Dendritic cell treated with granulocyte-macrophage colony-stimulating factor and Interleukin-4, amounts not matched to agents 40 ng/mL and 50 ng/mL, for 4 days (primary cell): ENCODE results near the gene DLX2.
"Not testable (repeated sequence)": the region's sequence is repeated elsewhere in the genome, so short reads cannot be mapped to it uniquely, and the experiment has no call there.

ENCODE experiments used
- H3K27ac Mint-ChIP-seq: one replicate; pipeline ENCODE4 v1.8.0; 2022; ENCODE audit warnings: mild to moderate bottlenecking, mixed read lengths
- H3K27me3 Mint-ChIP-seq: one replicate; pipeline ENCODE4 v1.8.0; 2022; ENCODE audit warnings: mild to moderate bottlenecking, mixed read lengths
- H3K36me3 Mint-ChIP-seq: one replicate; pipeline ENCODE4 v1.8.0; 2022; ENCODE audit warnings: low read depth, mixed read lengths
- H3K4me1 Mint-ChIP-seq: one replicate; pipeline ENCODE4 v1.8.0; 2022; ENCODE audit warnings: low read depth, mixed read lengths
- H3K4me3 Mint-ChIP-seq: one replicate; pipeline ENCODE4 v1.8.0; 2022; ENCODE audit warnings: mild to moderate bottlenecking, moderate library complexity, mixed read lengths
- H3K9me3 Mint-ChIP-seq: one replicate; pipeline ENCODE4 v1.8.0; 2022; ENCODE audit warnings: mixed read lengths
- intact Hi-C: fragments of 100-400 bp; cut with micrococcal nuclease; formaldehyde crosslinking; loops from one replicate; pipeline ENCODE4 v1.15.0; 2022

Gene DLX2

DNA sequence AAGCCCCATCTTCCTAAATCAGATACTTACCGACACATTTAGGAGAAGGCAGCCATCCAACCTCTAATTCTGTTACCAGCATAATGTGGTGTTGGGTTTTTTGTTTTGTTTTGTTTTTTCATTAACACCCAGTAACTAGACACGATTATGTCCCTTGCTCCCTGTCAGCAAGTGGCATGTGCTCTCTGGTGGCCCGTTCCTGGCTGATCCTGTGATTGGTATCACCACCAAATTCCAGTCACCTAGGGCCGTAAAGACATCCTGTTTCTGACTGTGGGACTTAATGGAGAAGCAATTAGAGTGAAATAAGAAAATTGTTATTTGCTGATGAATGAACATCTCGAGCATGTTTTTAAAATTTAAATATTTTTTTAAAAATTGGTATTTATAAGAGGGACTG lies 23.3 kb downstream of the DLX2 start:
- H3K27ac Mint-ChIP-seq = no peak overlapping the region
- H3K4me1 Mint-ChIP-seq = peaks cover 35% of the 10 kb centered on the region
- intact Hi-C loops = no loop called here
- H3K4me3 Mint-ChIP-seq = no peak overlapping the region
- H3K36me3 Mint-ChIP-seq = no peaks in the 10 kb centered on the region
- peaks cover 73% of the 10 kb centered on the region for H3K27me3 Mint-ChIP-seq
- no peaks in the 10 kb centered on the region for H3K9me3 Mint-ChIP-seq

DNA sequence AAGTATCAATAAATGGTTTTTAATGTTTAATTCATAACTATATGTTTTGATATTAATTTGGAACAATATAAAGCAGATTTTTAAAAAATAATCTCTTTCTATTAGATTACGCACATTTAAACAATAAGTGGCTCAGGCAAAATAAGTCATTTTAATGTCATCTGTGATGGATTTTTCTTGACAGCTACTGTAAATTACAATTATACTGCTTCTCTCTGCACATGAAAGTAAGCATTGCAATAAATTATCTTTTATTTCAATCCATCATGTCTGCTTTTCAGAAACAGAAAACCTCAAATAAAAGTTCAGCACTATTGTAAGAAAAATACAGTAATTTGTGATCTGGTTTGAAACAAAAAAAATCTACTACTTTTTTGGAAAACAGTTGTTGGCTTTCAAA lies 28.4 kb downstream of the DLX2 start:
- Mint-ChIP-seq H3K9me3 (no peaks in the 10 kb centered on the region), H3K27ac (no peak overlapping the region), H3K27me3 (peaks cover 23% of the 10 kb centered on the region), H3K4me1 (no peaks in the 10 kb centered on the region), H3K4me3 (no peak overlapping the region), H3K36me3 (no peaks in the 10 kb centered on the region)
- intact Hi-C loops = no loop called here

DNA sequence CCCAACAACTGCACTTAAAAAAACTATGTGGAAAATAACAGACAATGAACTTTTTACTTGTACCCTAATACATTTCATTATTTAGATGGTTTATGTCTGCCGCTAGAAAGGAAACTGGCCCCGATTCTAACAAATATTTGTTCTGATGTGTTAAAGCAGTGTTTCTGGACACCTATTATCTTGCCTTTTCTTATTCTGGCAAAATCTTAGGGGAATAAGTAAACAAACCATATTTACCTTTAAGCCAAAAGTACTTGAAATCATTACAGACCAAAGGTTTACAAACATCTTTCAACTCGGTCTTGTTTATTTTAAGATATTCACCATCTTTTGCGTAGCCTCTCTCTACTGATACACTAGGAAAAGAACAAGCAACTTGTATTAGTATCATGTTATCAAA lies 29.2 kb downstream of the DLX2 start:
- Mint-ChIP-seq H3K4me1 (no peaks in the 10 kb centered on the region), H3K36me3 (no peaks in the 10 kb centered on the region), H3K27me3 (peaks cover 15% of the 10 kb centered on the region), H3K27ac (no peak overlapping the region), H3K4me3 (no peak overlapping the region), H3K9me3 (no peaks in the 10 kb centered on the region)
- intact Hi-C loops = no loop called here

DNA sequence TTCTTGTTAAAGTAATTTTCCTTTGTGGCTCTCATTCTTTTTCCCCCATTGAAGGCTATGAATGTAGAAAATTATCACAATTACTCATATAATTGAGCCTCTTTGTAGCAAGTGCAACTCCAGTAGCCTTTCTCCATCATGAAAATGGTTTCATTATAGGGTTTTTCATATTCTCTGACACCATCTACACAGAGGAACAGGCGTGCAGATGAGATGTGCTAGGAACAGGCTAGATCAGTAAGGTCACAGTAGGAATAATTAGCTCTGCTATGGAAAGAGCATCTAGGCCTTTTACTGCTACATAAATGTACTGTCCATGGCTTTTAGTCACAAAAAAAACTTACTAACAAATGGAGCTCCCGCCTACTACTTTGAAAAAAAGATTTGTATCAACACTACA lies 30.0 kb downstream of the DLX2 start:
- Mint-ChIP-seq H3K4me3 (no peak overlapping the region), H3K9me3 (no peaks in the 10 kb centered on the region), H3K4me1 (no peaks in the 10 kb centered on the region), H3K27ac (no peak overlapping the region), H3K36me3 (no peaks in the 10 kb centered on the region), H3K27me3 (peaks cover 8% of the 10 kb centered on the region)
- intact Hi-C loops = no loop called here

DNA sequence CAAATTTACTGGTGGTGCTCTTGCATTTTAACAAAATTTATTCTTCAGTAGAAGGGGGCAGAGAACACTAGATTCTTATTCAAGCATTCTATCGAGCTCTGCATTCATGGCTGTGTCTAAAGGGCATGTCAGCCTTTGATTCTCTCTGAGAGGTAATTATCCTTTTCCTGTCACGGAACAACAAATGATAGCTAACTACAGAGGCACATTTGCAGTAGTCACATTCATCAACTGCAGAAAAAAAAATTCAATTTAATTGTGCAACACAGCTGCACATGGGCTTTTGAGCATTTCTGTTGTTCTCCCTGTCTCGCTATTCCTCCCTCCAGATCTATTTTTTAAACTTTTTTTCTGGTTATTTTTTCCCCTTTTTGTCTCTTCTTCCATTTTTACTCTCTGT lies 30.4 kb downstream of the DLX2 start:
- Mint-ChIP-seq H3K4me3 (no peak overlapping the region), H3K27ac (no peak overlapping the region), H3K27me3 (peaks cover 7% of the 10 kb centered on the region), H3K4me1 (no peaks in the 10 kb centered on the region), H3K9me3 (no peaks in the 10 kb centered on the region), H3K36me3 (no peaks in the 10 kb centered on the region)
- intact Hi-C loops = no loop called here

DNA sequence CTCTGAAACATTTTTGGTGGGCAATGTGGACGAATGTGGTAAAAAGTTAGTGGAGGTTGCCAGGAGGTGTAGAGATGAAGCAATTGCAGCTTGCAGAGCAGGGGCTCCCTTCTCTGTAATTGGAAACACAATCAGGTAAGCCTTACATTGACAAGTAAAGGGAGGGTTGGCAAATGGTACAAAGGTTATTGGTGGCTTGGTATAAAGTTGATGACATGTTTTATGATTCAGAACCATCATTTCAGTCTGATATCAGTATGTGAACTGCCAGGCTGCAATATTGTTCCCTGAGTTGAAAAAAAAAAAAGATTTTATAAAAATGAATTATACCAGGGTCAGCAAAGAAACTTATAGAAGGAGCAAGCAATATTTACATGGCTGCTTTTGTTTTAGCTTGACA lies 31.8 kb downstream of the DLX2 start:
- Mint-ChIP-seq H3K27ac (no peak overlapping the region), H3K9me3 (no peaks in the 10 kb centered on the region), H3K4me1 (no peaks in the 10 kb centered on the region), H3K36me3 (no peaks in the 10 kb centered on the region), H3K27me3 (peaks cover 2% of the 10 kb centered on the region), H3K4me3 (no peak overlapping the region)
- intact Hi-C loops = loop anchor here (1.0 kb wide), 1 partner anchor 10 kb away; no protein-coding TSS in a partner anchor

DNA sequence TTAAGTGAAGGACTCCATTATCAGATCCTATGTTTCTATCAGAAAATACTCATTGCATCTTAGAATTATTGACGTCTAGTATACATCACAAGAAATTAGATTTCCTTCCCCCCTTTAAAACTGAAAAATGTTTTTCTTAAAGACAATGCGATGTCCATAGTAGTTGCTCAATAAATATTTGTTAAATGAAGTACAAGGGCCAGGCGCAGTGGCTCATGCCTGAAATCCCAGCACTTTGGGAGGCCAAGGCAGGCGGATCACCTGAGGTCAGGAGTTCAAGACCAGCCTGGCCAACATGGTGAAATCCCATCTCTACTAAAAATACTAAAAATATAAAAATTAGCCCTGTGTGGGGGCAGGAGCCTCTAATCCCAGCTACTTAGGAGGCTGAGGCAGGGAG lies 34.8 kb downstream of the DLX2 start:
- intact Hi-C loops, H3K4me3 Mint-ChIP-seq, H3K9me3 Mint-ChIP-seq, H3K4me1 Mint-ChIP-seq, H3K27ac Mint-ChIP-seq, H3K27me3 Mint-ChIP-seq, H3K36me3 Mint-ChIP-seq: not testable (repeated sequence)

DNA sequence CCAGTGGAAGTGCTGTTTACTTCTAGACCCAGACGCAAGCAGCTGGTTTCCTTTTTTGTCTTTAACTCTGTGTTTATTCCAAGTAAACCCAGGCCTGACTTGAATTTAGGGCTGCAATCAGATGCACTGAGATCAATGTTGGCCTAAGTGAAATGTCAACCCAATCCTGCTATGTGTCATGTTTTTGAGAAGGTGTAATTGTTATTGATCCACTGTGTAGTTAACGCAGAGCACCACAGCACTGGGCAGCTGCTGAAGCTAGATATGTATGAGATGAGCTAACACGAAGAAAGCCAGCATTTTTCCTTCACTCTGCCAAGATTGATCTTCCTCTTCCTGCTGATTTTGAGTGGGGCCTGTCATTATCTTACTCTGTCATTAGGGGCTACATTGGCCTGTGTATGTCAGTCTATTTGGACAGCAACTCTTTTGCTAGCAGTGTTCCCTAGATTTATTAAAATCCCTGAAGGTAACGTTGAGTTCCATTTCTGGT lies 36.3 kb downstream of the DLX2 start:
- intact Hi-C loops = no loop called here
- H3K27ac Mint-ChIP-seq = no peak overlapping the region
- no peaks in the 10 kb centered on the region for H3K27me3 Mint-ChIP-seq
- H3K36me3 Mint-ChIP-seq = no peaks in the 10 kb centered on the region
- H3K4me1 Mint-ChIP-seq = no peaks in the 10 kb centered on the region
- H3K9me3 Mint-ChIP-seq = no peaks in the 10 kb centered on the region
- H3K4me3 Mint-ChIP-seq = no peak overlapping the region

DNA sequence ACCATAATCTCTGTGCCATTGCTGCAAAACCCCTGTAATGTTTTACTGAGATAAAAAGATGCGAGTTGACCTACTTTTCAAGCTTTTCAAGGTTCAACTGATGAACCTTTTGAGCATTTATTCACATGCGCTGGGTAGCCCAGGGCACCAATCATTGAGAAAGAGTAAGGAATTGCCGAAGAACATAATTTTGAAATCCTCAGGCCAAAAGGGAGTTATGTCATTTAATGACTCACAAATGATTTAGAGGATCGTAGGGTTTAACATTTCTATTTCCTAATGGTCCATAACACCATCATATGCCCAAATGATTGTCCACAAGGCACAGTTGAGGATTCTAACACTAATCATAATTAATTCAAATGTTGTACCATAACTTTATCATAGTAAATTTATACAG lies 37.6 kb downstream of the DLX2 start:
- Mint-ChIP-seq H3K4me1 (no peaks in the 10 kb centered on the region), H3K36me3 (no peaks in the 10 kb centered on the region), H3K4me3 (no peak overlapping the region), H3K27me3 (no peaks in the 10 kb centered on the region), H3K9me3 (no peaks in the 10 kb centered on the region), H3K27ac (no peak overlapping the region)
- intact Hi-C loops = no loop called here

DNA sequence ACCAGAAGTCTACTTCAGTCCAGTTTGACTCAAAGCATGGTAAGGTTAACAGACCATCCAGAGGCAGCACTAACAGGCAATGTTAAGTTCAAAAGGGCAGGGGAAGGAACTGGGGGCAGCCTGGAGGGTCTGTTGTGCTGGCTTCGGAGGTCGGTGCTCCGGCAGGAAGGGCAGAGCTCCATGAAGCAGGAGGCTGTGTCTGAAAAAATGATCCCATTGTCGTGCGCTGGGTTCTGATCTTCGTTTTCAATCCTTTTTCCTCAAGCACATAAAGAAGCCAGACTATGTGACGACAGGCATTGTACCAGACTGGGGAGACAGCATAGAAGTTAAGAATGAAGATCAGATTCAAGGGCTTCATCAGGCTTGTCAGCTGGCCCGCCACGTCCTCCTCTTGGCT lies 39.3 kb downstream of the DLX2 start:
- Mint-ChIP-seq H3K9me3 (no peaks in the 10 kb centered on the region), H3K36me3 (no peaks in the 10 kb centered on the region), H3K27me3 (no peaks in the 10 kb centered on the region), H3K4me1 (no peaks in the 10 kb centered on the region), H3K4me3 (no peak overlapping the region), H3K27ac (no peak overlapping the region)
- intact Hi-C loops = no loop called here

DNA sequence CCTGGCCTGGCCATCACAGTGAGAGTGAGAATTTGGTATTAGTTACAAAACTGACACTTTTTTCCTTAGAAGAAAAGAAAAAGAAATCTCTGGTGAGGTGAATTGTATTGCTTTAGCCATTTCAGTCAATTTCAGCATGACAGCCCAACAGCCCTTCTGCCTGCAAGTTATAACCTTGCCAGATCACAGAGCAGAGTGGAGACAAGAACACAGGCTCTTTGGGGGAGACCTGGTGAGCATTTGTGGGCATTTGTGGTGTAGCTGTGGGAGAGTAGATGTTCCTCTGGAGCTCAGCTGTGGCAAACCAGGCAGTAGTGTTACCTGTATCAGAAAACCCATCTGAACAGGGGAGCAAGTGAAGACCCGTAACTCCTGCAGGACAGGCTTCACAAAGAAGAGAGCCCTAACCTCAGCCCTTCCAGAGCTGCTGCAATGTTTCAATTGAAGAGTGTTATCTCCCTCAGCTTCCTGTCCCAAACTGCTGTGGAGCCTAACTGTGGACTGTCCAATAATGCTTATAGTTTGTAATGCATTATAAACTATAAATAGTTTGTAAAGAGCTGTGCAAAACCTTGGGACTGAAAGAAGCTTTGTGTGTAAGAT lies 40.2 kb downstream of the DLX2 start:
- H3K36me3 Mint-ChIP-seq = no peaks in the 10 kb centered on the region
- no peaks in the 10 kb centered on the region for H3K27me3 Mint-ChIP-seq
- intact Hi-C loops = no loop called here
- no peaks in the 10 kb centered on the region for H3K4me1 Mint-ChIP-seq
- H3K4me3 Mint-ChIP-seq = no peak overlapping the region
- no peak overlapping the region for H3K27ac Mint-ChIP-seq
- H3K9me3 Mint-ChIP-seq = no peaks in the 10 kb centered on the region

DNA sequence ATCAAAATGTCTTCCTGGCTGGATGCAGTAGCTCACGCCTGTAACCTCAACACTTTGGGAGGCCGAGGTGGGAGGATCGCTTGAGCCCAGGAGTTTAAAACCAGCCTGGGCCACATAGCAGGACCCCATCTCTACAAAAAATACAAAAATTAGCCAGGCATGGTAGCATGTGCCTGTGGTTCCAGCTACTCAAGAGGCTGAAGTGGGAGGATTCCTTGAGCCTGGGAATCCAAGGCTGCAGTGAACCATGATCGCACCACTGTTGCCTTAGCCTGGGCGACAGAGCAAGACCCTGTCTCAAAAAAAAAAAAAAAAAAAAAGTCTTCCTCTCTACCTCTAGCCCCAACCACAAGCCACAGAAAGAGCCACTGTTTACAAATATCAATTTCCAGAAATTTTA lies 42.6 kb downstream of the DLX2 start:
- H3K36me3 Mint-ChIP-seq, H3K27ac Mint-ChIP-seq, H3K4me3 Mint-ChIP-seq, intact Hi-C loops, H3K4me1 Mint-ChIP-seq, H3K27me3 Mint-ChIP-seq, H3K9me3 Mint-ChIP-seq: not testable (repeated sequence)

DNA sequence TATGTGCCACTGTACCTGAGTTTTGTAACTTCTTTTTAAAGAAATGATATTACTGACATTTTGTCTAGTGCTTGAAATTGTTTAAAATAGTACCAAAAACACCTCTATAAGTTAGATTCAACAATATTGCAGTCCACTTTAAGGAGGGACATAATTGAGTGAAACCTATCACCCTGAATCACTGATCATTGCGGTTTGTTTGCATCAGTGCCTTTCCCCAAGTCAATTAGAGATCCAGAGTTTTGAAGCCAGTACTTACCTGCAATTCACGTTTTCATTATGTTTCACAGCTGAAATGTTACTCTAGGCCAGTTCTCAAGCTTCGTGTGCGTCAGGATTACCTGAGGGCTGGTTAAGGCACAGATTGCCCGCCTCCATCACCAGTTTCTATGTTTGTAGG lies 44.0 kb downstream of the DLX2 start:
- Mint-ChIP-seq H3K4me3 (no peak overlapping the region), H3K36me3 (no peaks in the 10 kb centered on the region), H3K27ac (no peak overlapping the region), H3K4me1 (no peaks in the 10 kb centered on the region), H3K27me3 (no peaks in the 10 kb centered on the region), H3K9me3 (no peaks in the 10 kb centered on the region)
- intact Hi-C loops = no loop called here

DNA sequence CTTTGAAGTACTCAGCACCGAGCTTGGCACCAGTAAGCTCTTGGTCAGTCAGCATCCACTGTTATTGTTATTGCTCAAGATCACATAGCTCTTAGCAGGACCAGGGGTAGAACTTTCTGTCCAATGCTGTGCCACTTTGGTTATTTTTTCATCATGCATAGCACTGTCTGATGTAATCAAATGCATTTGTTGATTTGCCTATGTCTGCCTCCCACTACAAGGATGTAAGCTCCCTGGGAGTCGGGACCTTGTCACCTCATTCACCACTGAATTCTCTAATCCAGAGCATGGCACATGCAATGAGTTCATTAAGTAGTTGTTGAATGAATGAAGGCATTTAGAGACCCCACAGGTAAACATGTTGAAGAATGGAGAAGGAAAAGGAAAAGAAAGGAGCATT lies 46.4 kb downstream of the DLX2 start:
- Mint-ChIP-seq H3K27me3 (no peaks in the 10 kb centered on the region), H3K4me3 (no peak overlapping the region), H3K27ac (no peak overlapping the region), H3K4me1 (no peaks in the 10 kb centered on the region), H3K36me3 (no peaks in the 10 kb centered on the region), H3K9me3 (no peaks in the 10 kb centered on the region)
- intact Hi-C loops = no loop called here

DNA sequence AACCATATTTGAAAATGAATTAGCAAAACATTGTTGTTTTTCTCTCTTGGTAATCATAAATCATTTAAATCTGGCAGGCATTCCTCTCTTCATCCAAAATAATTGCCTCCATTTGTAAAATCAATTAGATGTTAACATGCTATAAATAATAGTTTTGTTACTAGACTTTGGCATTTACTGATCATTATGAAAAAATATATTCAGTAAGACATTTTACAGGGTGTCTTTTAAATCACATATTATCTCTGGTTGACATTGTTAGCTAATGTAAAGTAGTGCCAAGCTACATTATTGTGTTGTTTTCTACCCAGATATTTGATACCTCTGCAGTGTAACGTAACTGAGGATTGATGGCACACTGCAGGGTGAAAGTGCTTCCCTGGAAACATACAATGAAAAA lies 49.2 kb downstream of the DLX2 start:
- Mint-ChIP-seq H3K36me3 (no peaks in the 10 kb centered on the region), H3K4me3 (no peak overlapping the region), H3K9me3 (no peaks in the 10 kb centered on the region), H3K4me1 (no peaks in the 10 kb centered on the region), H3K27me3 (no peaks in the 10 kb centered on the region), H3K27ac (no peak overlapping the region)
- intact Hi-C loops = no loop called here
